ENCODE data around the gene IFT80.
A peak's percentile ranks its signal among the peaks of the same experiment; 100 is the strongest.

Gene IFT80

DNA sequence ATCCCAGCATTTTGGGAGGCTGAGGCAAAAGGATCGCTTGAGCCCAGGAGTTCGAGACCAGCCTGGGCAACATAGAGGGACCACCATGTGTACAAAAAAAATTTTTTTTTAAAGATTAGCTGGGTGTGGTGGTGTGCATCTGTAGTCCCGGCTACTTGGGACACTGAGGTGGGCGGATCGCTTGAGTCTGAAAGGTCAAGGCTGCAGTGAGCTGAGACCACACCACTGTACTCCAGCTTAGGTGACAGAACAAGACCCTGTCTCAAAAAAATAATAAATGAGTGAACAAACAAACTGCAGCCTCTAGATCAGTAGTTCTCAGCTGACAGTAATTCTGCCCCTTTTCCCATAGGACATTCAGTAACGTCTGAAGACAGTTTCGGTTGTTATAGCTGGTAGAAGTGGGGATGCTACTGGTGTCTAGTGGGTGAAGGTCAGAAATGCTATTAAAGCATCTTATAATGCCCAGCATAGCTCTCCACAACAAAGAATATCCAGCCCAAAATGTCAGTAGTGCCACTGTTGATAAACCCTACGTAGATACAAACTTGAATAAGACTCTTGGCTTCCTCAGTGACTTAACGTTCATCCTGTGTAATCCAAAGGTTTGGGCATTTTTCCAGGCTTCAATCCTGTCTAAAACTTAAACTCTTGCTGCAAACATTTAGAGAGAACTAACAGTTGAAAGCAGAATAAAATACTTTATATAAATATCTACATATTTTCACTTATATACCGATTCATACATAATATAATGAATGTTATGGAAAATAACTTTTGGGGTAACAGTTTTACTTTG is 11.0 kb upstream of the IFT80 start:
- no peak overlapping the region for H3K4me3 ChIP-seq (ENCODE audit: low read length)

DNA sequence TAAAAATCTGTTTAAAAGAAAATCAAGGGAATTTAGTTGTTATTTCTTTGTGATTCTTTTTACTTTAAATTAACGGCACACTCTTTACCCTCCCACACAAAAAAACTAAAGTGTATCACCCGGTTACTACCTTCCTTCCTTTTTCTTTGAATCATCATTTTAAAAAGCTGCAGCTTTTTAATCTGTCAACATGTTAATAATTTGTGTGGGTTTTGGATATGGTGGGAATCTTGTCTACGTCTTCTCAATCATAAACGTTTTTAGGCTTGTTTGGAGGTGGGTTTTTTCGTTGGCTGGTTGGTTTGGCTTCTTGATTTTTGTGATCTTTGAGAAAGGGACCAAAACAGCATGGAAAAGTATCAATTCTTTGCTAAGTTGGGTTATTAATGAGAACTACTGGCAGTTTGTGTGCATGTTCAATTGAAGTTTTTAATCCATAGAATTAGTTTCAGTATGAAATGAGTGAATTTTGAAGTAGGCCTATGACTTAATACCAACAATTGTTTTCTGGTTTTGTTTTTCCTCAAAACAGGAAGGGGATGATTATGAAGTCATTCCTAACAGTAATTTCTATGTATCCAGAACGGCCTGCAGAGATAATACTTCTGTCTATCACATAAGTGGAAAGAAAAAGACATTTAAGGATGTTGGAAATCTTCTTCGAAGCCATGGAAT is 4.9 kb upstream of the IFT80 start:
- no peak for TF ChIP-seq ZNF274 (IDR thresholded peaks at IDR 0.05; ENCODE audit: low read depth, low read length)
- peak overlapping the region; percentile 91; the same call in 1 of the 2 replicates for H3K4me3 ChIP-seq (ENCODE audit: low read length)

More for the DNA sequence above, 11.0 kb upstream of the IFT80 start:
- no peak for TF ChIP-seq ZNF274 (IDR thresholded peaks at IDR 0.05; ENCODE audit: low read depth, low read length)

DNA sequence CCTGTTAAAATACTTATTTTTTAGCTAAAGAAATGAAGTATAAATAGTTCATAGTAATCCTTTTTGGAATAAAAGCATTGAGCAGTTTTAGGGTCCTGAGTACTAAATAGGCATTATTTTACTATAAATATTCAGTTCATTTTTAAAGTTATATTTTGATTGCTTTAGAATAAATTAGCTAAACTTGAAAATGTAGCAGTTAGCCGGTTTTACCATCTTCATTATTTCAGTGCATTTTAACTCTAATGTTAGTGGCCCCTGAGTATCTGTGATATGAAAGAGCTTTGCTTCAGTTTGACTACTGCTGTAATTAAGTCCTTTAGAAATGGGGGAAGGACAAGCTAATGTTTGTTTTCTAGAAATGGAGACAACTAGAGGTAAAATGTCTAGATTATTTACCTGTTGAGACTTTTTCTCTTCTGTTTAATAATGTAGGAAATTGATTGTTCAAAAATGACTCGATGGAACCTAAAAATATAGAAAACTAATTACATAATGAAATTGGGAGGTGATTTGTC is 4.1 kb upstream of the IFT80 start:
- no peak for TF ChIP-seq ZNF274 (IDR thresholded peaks at IDR 0.05; ENCODE audit: low read depth, low read length)
- H3K4me3 ChIP-seq (ENCODE audit: low read length), result peak overlapping the region; percentile 91; the same call in 1 of the 2 replicates

DNA sequence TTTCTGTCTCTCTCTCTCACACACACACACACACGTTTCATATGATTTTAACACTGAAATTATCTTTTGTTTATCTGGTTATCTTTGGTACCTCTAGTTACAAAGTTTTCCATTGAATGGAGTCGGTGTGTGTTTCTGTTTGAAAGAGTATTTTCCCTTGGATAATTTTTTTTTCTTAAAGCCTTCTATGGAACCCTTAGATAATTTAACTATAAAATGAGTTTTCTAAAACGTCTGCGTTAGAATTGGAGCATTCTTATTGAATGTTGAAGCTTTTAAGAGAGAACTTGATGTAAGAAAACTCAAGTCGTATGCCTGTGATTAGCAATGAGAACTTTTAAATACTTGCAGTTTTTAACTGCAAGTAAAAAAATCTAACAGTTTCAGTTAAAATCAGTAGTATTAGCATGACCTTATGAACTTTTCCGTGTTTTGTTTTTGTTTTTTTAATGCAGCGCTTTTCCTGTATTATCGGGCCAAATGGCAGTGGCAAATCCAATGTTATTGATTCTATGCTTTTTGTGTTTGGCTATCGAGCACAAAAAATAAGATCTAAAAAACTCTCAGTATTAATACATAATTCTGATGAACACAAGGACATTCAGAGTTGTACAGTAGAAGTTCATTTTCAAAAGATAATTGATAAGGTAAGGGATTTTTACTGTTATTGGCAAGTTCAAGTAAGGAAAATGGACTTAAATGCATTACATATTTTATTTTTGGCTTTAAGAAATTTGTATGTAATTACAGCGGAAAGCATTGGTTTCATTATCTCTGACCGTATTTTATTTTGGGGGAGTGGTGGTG is 3.4 kb upstream of the IFT80 start:
- peak overlapping the region; percentile 91; the same call in 1 of the 2 replicates for H3K4me3 ChIP-seq (ENCODE audit: low read length)
- TF ChIP-seq ZNF274 (IDR thresholded peaks at IDR 0.05; ENCODE audit: low read depth, low read length), result no peak

DNA sequence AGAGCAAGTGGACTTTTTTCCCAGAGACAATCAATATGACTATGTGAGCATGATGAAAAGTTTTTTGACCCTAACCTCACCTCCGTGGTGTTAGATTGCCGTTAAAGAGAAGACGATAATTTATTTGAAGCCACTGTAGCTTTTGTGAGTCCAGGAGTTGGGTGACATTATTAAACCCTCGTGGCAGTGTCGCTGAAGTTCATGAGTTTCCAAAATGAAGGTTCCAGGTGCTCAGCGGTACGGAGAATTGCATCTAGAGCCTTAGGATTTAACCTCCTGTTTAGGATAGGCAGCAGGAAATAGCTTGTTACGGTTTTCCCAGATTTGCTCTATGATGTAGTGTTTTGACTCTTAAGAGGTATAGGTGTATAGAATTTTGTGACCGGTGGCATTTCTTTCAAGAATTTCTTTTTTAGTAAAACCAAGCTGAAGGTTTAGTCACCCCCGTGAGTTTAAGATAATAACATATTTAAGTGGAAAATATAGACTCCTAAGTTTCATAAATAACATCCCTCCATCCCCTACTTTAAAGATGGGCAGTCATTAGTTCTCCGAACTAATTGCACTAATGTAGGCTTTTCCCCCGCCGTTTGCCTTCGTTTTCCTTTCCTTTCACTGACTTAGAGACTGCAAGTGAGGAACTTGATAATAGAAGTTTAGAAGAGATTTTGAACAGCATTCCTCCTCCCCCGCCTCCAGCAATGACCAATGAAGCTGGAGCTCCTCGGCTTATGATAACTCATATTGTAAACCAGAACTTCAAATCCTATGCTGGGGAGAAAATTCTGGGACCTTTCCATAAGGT is 2.5 kb upstream of the IFT80 start:
- peak overlapping the region; percentile 91 for H3K4me3 ChIP-seq (ENCODE audit: low read length)
- TF ChIP-seq ZNF274 (IDR thresholded peaks at IDR 0.05; ENCODE audit: low read depth, low read length), result no peak

DNA sequence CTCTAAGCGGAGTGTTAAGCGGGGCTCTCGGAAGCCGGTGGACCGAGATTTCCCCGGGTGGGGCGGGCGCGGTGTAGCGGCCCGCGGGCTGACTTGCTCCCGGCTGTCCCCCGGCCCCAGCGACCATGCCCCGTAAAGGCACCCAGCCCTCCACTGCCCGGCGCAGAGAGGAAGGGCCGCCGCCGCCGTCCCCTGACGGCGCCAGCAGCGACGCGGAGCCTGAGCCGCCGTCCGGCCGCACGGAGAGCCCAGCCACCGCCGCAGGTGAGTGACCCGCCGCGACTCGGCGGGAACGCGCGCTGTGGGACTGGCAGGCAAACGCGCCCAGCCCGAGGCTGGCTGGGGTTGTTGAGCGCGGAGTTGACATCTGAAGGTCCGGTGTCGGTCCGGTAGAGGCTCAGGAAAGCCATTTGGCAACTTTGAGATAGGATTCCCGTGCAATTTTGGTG is 1.7 kb upstream of the IFT80 start:
- TF ChIP-seq ZNF274 (IDR thresholded peaks at IDR 0.05; ENCODE audit: low read depth, low read length), result no peak
- peak overlapping the region; percentile 91 for H3K4me3 ChIP-seq (ENCODE audit: low read length)

DNA sequence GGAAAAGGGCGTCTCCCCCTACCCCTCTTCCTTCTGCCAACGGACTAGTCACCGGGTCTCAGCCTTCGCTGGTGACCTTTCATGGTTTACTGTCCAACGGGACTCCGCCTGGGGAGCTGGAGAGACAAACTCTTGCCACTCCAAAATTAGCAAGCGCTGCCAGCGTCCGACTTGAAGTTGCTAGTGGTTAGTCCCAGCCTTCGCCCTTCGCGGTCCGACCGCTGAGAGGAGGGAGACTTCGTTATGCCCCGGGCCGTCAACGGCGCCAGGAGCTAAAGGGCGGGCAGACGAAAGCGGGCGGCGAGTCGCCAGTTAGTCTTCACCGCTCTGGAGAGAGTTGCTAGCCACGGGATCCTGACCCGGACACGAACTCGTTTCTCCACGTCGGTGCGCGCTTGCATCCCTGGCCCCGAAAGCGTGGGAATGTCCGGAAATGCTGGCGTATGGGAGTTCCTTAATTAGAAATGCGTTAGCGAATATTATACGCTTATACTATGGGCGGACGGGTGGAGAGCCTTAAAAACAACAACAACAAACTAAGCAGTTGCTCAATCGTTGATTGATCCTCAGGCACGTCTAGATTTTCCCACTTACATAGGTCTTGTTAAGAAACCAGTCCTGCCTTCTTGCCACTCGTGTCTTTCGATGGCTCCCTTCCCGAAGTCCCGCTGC is 1.1 kb upstream of the IFT80 start:
- peak overlapping the region; percentile 91 for H3K4me3 ChIP-seq (ENCODE audit: low read length)
- TF ChIP-seq ZNF274 (IDR thresholded peaks at IDR 0.05; ENCODE audit: low read depth, low read length), result no peak

DNA sequence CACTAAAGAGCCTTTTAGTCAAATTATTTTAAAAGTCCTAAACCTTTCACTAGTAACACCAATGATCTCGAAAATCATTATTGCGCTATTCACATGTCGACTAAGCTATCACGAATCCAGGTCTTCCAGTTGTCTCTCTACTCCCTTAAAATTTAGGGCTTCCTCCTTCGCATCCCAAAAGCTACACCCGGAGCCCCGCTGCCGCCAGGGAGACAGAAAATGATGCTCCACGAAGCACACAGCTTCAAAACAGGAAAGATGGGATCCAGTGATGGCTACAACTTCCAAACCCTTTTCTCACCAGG is 253 bp downstream of the IFT80 start:
- no peak for TF ChIP-seq ZNF274 (IDR thresholded peaks at IDR 0.05; ENCODE audit: low read depth, low read length)
- peak overlapping the region; percentile 91 for H3K4me3 ChIP-seq (ENCODE audit: low read length)

DNA sequence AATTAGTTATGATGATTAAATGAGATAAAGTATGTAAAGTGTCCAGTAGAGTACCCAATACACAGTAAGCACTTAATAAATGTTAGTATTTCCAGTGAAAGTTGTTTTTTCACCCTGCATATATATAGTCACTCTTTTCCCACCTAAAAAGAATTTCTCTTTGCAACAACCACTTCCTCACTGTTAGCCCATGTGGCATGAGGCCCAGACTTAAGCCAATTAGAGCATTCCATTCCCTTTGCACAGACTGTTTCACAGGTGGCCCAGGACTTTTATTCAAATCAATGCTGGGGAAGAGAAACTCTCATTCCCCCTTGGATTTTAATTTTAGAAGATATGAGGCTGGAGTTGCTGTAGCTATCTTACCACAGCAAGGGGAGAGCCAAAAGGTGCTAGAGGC is 3.7 kb downstream of the IFT80 start:
- TF ChIP-seq ZNF274 (IDR thresholded peaks at IDR 0.05; ENCODE audit: low read depth, low read length), result no peak

DNA sequence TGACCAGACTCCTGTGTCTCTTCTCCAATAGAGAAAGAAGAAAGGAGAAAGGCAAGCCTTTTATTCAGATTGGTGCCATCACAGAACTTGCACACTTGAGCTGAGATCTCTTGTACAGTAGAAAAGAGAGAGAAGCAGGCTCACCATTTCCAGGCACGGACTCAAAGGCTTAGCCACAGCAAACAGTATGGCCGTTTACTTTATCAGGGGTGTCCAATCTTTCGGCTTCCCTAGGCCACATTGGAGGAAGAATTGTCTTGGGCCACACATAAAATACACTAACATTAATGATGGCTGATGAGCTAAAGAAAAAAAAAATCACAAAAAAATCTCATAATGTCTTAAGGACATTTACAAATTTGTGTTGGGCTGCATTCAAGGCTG is 5.0 kb downstream of the IFT80 start:
- TF ChIP-seq ZNF274 (IDR thresholded peaks at IDR 0.05; ENCODE audit: low read depth, low read length), result no peak
- H3K4me3 ChIP-seq (ENCODE audit: low read length), result no peak overlapping the region

More for the DNA sequence above, 3.7 kb downstream of the IFT80 start:
- no peak overlapping the region for H3K4me3 ChIP-seq (ENCODE audit: low read length)

DNA sequence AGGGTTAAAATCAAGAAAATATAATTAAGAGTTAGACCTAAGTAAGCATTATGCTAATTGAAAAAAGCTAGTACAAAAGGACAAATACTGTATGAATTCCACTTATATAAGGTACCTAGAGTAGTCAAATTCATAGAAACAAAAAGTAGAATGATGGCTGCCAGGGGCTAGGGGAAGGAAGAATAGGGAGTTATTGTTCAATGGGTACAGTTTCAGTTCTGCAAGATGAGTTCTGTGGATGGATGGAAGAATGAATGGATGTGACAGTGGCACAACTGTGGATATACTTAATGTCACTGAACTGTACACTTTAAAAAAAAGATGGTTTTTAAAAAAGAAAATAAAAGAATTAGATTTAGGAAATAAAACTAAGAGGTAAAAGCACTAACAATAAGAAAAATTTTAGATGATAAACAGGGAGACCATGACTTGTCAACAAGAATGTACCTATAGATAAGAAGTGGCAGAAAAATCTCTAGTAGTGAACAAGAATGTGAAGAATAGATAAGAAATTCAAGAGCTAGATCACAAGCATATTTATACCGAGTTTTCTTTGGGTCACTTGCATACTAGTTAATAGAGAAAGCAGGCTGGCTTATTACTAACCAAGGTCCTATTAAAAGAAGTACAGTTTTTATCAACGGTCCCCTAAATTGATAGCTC is 5.5 kb downstream of the IFT80 start:
- TF ChIP-seq ZNF274 (IDR thresholded peaks at IDR 0.05; ENCODE audit: low read depth, low read length), result no peak
- H3K4me3 ChIP-seq (ENCODE audit: low read length), result no peak overlapping the region

DNA sequence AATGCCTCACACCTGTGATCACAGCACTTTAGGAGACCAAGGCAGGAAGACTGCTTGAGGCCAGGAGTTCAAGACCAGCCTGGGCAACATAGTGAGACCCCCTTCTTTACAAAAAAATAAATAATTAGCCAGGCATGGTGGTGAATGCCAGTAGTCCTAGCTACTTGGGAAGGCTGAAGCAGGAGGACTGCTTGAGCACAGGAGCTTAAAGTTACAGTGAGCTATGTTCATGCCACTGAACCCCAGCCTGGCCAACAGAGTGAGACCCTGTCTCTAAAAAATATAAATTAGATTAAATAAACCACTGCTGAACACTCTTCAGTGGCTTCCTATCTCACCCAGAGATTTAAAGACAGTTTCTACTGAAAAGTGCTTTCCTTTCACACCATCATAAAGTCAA is 6.2 kb downstream of the IFT80 start:
- no peak for TF ChIP-seq ZNF274 (IDR thresholded peaks at IDR 0.05; ENCODE audit: low read depth, low read length)
- H3K4me3 ChIP-seq (ENCODE audit: low read length), result no peak overlapping the region

Measured in GM08714 (cell line).